Measurements from ENCODE around the gene STOML3. TPM values are rescaled to one million over a fixed set of nuclear protein-coding genes. Genes with fewer than 3 reads are reported as not detected.

Gene STOML3
- total RNA-seq, 1 experiment from 2014 or later, result not detected

- DNase-seq (ENCODE audit: low spot score), result no peak
- in situ Hi-C loops (cut with HindIII; ENCODE audit: low sequenced_read_pairs), result no loop called here
Observed at GRCh38 chr13:38944219-38944618, 46.4 kb downstream of the STOML3 start.

GRCh38 chr13:38943231-38943630 is 47.4 kb downstream of the STOML3 start:
- in situ Hi-C loops (cut with HindIII; ENCODE audit: low sequenced_read_pairs), result no loop called here
- DNase-seq (ENCODE audit: low spot score), result no peak

DNA sequence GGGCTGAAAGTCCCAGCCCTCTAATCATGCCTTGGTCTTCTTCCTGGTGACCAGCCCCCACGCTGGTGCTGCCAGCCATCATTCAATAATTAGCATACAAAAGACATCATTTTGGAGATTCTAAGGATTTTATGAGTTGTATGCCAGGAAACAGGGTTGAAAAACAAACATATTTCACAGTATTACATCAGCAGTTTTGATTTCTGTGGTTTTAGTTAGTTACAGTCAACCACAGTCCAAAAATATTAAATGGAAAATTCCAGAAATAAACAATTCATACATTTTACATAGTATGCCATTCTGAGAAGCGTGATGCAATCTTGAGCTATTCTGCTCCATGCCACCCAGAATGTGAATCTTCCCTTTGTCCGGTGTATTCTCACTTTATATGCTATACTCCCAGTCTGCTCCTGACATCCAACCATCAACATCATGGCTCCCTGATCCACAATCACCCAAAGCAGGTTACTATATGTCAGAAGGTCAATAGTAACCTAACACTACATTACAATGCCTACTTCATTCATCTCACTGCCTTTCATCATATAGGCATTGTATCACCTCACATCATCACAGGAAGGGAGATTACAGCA is 49.2 kb downstream of the STOML3 start:
- in situ Hi-C loops (cut with HindIII; ENCODE audit: low sequenced_read_pairs), result no loop called here
- no peak for DNase-seq (ENCODE audit: low spot score)

- in situ Hi-C loops (cut with HindIII; ENCODE audit: low sequenced_read_pairs), result no loop called here
- DNase-seq (ENCODE audit: low spot score), result no peak
Observed at GRCh38 chr13:38933786-38934185, 56.8 kb downstream of the STOML3 start.

DNA sequence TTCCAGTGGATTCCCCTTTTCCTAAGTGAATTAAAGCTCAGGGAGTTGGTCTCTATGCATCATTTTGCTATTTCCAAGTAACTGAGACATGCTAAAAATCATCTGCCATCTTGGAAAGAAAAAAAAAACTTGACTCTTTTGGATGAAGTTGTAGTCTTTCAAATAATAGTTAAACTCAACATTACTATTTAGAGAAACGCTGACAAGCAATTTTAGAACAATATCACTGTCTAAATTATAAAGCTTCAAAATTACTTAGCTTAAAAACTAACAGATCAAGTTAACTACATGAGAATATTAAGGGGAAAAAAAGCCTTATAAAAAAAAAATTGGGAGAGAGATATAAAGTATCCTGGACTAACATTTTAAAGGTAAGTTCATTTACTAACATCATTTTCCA is 68.5 kb downstream of the STOML3 start:
- in situ Hi-C loops (cut with HindIII; ENCODE audit: low sequenced_read_pairs), result no loop called here
- DNase-seq (ENCODE audit: low spot score), result no peak

- in situ Hi-C loops (cut with HindIII; ENCODE audit: low sequenced_read_pairs), result no loop called here
- no peak for DNase-seq (ENCODE audit: low spot score)
Observed at GRCh38 chr13:38921081-38921480, 69.5 kb downstream of the STOML3 start.

Other genes starting within 250 kb of the STOML3 start
- 11.8 and 17.1 TPM in 2 replicates for gene PROSER1, start 47.3 kb upstream of the STOML3 start, total RNA-seq (2014; rRNA removed; shearing (Covaris generic))
- 4.6 and 9.9 TPM in 2 replicates for gene NHLRC3, start 47.6 kb upstream of the STOML3 start, total RNA-seq (2014; rRNA removed; shearing (Covaris generic))